ENCODE results near the gene CHST13.
"Not testable (repeated sequence)": the region's sequence is repeated elsewhere in the genome, so short reads cannot be mapped to it uniquely, and the experiment has no call there.

Gene CHST13

DNA sequence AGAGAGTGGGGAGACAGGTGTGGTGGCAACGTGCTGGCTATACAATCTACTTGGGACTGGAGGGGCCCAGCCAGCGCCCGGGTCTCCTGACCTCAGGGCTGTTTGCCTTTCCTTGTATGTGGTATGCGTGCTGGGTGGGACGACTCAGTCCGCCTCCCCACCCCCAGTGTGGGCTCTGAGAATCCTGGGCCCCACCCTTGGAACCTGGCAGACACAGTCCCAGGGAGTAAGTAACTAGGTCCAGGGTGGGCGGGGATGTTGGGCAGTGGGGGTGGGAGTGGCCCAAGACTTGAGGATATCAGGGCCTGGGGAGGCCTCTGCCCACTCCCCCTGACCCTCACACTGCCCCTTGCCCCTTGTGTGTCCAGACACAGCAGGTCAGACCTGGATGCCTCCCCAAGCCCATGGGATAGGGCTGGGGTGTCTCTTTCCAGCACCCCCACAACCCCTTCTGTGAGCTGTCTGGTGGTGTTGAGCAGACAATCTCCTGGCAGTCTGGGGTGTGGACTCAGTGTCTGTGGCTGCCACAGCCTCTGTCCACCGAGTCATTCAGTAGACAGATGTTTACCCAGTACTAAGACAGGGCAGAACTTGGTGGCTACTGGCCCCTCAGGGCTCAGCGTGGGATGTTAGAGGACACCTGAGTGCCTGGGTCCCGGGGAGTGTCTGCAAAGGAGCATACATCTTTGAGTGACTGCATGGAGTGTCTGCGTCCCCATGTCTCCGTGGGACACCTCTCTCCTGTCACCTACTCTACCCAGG, 1.3 kb downstream of the CHST13 start:
- no peak for DNase-seq (ENCODE audit: low read depth in 2 of 3, low spot score in 2 of 3)

DNA sequence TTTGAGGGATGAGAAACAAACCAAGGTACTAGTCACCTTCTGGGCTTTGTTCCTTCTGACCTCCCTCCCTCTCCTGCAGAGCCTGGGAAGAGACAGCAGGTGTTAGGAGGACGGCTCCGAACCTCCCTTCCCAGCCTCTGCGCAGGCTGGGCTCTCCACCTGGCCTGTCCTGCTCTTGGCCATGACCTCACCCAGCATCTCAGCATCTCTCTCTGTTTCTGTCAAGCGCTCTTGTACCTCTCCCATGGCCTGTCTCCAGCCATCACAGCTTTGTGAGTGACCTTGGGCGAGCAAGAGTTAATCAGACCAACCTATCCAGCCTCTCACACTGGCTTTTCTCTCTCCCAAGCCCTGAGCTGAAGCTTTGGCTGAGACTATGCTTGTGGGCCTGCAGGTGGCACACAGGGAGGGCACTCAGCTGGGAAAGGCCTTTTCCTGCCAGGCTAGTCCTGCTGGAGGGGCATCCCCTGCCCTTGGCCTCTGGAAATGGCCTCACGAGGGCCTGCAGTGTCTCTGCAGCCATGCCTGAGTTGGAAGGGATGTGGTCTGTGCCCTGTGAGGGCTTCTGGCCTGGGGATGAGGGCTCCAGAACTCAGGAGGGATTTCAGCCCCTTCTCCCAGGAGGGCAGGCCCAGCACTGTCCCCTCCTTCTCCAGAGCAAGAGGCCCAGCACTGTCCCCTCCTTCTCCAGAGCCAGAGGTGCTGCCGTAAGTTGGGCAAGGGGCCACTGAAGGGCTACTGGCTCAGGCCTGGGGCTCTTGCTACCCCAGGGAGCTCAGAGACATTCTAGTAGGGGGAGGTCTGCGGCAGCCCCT, 2.1 kb downstream of the CHST13 start:
- no peak for DNase-seq (ENCODE audit: low read depth in 2 of 3, low spot score in 2 of 3)

DNA sequence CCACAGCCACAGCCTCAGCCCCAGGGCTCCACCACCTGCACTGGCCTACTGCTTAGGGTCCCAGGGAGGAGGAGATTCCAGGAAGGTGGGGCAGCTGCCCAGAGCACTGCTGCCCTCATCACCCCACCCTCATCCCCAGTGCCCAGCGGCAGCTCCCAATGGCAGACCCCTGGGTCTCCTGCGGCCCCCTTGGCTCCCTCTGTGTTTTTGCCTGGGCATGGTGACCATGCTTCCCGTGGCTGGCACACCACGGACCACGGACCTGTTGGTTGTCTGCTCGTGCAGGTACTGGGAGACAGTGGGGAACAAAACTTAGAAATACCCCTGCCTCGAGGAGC, 2.7 kb downstream of the CHST13 start:
- no peak for DNase-seq (ENCODE audit: low read depth in 2 of 3, low spot score in 2 of 3)

DNA sequence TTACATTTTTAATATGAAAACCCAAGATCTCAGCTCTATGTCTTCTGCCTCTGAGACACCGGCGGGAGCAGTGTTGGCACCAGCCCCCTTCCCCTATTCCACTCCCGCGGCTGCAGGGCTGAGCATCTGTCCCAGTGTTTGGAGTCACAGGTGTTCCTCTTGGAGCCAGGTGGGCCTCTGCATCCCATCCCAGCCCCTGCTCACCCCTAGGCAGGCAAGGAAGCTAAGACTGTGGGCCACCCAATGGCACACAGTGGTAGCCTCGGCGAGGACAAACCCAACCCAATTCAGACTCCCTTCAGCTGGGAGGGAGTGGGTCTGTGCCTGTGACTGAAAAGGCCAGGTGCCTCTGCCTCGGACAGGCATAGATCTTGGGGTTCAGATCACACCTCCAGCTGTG, 3.1 kb downstream of the CHST13 start:
- DNase-seq (ENCODE audit: low read depth in 2 of 3, low spot score in 2 of 3): no peak

DNA sequence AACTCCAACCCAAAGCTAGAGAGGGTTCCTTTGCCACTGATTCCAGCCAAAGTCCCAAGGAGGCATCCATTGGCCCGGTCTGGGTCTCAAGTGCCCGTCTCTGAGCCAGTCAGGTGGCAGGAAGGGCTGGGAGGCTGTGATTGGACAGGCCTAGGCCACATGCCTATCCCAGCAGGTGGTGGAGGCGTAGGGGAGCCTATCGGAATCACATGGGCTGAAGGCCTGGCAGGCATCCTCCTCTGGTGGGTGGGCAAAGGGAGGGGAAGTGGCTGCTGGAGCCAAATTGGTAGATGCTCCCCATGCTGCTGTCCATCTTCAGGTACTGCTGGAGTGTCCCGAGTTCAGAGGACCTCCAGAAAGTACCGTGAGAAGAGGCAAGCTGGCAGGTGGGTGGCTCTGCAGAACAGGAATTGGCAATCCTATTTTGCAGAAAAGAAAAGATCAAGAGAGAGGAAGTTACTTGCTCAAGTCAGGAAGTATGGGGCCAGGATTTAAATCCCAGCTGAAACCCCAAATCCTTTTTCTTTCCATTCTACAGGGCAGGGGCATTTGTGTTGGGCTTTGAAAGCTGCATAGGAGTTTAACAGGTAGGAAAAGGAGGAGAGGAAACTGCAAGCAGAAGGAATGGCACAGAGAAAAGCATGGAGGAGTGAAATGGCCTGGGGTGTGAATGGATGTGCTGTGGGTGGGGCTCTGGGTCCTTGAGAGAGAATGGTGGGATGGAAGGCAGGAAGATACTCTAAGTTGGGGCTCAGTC, 3.7 kb downstream of the CHST13 start:
- DNase-seq (ENCODE audit: low read depth in 2 of 3, low spot score in 2 of 3): no peak

DNA sequence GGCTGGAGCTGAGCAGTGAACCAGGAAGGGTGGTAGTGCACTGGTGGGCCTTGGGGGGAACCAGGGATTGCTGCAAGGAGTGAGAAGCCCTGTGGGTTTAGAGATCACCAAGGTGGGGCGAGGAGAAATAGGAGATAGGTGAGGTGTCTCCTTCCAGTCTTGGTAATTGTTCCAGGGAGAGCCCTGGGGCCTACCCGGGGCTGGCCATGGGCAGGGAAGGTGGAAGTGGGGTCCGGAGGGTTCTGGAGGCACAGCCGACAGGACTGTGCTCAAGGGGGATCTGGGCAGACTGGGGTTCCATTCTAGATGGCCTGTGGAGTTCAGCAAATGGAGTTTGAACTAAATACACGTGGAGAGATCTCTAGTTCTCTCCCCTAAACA, 4.5 kb downstream of the CHST13 start:
- no peak for DNase-seq (ENCODE audit: low read depth in 2 of 3, low spot score in 2 of 3)

DNA sequence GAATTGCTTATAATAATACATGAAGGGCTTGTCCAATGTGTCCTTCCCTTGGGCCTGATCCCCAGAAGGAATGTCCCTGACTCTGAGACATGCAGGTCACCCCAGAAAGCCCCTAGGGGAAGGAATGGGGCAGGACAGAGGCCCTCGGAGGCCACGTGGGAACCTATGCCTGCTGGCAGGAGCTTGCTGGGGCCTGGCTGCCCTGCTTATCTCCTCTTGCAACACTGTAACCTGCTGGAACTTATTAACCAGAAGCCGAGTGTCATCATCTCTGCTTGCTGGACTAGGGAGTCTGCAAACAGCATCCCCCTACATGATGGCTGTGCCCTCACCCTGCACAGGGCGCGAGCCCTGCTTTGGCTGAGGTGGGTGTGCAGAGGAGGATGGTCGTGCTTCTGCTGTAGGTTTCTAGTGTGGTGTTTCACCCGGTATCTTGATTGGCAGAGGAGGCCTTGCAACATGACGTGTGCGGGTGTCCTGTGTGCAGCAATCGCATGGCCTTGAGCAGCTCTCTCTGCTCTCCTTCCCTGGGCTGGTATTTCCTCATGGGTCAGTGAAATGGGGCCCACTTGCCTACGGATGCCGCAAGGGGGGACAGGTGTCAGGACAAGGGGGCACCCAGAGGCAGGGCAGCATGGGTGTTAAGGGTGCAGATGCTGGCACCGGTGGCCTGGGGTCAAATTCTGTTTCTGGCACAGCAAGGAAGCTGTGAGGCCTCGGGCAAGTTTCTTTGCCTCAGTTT, 5.0 kb downstream of the CHST13 start:
- no peak for DNase-seq (ENCODE audit: low read depth in 2 of 3, low spot score in 2 of 3)

DNA sequence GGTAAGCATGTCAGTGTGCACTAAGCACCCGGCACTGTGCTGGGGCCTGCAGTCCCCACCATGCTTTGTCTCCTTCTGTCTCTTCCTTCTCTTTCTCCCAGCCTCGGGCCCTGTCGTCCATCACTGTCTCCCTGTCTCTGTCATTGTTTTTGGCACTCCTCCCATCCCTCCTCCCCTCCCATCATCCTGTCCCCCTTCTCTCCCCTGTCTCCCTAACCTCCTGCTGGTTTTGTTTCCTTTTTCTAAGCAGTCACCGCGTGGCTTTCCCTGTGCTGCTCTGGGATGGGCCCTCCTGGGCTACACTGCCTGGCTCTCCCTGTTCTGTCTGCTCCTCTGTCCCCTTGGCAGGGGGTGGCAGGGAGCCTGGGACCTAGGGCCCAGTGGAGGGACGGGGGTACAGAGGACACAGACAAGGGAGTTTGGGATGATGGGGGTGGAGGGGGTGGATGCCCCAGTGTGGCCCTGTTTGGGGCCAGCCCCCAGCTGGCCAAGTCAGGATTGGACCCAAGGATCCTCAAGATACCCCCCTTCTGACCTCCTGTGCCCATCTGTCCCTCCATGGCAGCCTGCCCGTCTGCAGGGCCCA, 5.7 kb downstream of the CHST13 start:
- DNase-seq (ENCODE audit: low read depth in 2 of 3, low spot score in 2 of 3): no peak

DNA sequence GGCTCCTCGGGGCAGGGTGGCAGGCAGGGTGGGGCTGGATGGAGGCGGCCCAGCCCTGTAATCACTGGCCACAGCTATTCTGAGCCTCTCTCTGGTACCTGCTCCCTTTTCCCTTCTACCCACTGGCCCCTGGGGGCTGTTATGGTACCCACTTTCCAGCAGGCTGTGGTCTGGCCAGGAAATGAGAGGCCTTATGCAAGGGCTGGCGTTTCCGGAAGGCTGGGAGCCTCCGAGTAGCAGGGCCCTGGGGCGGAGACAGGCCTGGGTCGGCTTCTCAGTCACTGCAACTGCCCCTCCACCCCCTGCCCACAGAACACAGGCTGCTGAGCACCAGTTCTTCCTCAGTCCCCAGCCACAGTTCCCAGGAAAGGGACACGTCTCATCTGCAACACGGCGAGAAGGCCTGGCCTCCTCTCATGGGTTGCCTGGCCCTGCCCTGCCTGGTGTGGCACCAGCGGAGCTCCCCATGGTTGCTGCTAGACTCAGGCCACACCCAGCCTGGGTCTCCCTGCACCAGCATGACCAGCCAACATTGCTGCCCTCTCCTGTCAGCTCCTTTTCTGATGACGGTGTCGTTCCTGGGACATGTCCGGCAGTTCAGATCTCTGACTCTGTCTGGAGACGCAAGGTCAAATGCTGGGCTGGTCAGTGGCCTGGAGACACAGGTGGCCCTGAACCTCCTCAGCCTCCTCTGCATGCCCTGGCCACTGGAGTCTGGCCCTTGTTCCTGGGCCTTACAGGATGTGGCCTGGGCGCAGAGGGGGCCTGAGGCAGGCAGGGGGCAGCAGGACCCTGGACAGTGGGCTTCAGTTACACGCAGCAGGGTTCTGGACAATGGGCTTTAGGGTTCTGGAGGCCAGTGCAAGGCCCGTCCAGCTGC, 6.5 kb downstream of the CHST13 start:
- no peak for DNase-seq (ENCODE audit: low read depth in 2 of 3, low spot score in 2 of 3)

DNA sequence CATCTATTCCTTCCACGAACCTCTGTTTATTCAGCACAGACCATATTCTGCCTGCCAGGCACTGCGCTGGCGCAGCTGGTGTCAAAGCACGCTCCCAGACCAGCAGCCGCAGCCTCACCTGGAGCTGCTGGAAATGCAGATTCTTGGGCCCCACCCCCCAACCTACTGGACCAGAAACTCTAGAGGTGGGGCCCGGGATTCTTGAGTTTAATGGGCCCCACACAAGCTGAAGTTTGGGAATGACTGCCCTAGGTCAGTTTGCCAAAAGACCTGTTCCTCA, 7.0 kb downstream of the CHST13 start:
- no peak for DNase-seq (ENCODE audit: low read depth in 2 of 3, low spot score in 2 of 3)

DNA sequence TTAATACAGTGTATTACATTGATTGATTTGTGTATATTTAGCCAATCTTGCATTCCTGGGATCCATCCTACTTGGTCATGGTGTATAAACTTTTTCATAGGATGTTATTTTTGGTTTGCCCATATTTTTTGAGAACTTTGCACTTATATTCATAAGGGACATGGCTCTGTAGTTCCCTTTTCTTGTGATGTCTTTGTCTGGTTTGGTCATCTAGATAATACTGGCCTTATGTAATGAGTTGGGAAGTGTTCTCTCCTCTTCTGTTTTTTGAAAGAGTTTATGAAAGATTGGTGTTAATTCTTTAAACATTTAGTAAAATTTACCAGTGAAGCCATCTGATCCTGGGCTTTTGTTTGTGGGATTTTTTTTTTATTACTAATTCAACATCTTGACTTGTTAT, 9.6 kb downstream of the CHST13 start:
- no peak for DNase-seq (ENCODE audit: low read depth in 2 of 3, low spot score in 2 of 3)

DNA sequence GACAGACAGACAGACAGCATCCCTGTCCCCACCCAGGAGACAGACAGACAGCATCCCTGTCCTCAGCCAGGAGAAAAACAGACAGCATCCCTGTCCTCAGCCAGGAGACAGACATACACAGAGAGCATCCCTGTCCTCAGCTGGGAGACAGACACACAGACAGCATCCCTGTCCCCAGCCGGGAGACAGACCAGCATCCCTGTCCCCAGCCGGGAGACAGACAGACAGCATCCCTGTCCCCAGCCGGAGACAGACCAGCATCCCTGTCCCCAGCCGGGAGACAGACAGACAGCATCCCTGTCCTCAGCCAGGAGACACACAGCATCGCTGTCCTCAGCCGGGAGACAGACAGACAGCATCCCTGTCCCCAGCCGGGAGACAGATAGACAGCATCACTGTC, 10.8 kb downstream of the CHST13 start:
- DNase-seq (ENCODE audit: low read depth in 2 of 3, low spot score in 2 of 3): not testable (repeated sequence)

DNA sequence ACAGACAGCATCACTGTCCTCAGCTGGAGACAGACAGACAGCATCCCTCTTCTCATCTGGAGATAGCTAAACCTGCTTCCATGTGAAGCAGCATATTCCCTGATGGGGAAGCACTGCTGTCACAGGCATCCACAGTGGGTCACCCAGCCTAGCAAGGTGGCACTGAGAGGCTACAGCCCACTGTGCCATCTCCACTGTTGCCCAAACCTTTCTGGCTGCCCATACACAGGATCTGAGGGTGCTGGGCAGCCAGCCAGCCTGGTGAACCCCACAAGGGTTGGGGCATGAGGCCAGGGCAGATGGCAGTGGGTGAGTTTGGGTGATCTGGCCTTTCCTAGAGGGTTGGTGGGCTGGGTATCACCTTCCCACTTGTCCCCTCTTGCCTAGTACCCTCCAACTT, 11.7 kb downstream of the CHST13 start:
- no peak for DNase-seq (ENCODE audit: low read depth in 2 of 3, low spot score in 2 of 3)

DNA sequence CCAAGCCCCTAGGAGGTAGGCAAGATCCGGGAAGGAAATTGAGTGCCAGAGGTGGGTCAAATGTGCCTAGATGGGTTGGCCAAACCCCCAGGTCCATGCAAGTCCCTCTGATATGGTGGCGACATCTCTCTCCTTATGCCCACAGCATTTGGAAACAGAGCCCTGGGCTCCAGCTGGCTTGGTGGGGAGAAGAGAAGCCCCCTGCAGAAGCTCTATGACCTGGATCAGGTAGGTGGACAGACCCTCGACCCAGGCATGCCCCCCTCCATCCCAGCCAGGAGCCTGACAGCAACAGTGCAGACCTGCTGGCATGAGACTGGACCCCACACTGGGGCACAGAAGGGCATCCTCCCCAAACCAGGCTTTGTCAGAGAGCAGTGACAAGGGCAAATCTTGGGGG, 12.2 kb downstream of the CHST13 start:
- no peak for DNase-seq (ENCODE audit: low read depth in 2 of 3, low spot score in 2 of 3)

DNA sequence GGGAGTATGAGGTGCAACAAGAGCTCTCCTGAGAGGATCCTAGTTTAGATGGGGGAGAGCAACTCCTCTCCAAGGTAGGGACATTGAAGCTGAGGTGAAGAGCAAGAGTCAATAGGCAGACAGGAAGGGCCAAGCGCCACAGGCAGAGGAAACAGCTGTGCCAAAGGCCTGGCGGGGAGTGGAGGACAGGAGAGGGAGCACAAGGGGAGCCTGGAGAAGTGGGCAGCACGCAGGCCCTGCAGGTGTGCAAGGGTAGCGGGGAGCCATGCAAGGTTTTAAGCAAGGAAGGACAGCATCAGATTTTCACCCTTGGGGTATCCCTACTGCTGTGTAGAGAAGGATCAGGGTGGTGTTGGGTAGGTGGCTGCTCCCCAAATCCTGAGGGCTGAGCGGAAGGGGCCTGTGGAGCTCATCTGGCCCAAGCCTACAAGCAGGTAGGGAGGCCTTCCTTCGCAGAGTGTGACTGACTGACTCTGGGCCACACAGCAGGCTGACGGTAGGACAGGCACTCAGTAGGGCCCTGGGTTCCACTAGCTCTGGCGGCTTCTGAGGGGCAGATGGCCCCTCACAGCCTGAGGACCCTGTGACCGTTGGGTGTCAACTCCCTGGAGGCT, 13.3 kb downstream of the CHST13 start:
- no peak for DNase-seq (ENCODE audit: low read depth in 2 of 3, low spot score in 2 of 3)

DNA sequence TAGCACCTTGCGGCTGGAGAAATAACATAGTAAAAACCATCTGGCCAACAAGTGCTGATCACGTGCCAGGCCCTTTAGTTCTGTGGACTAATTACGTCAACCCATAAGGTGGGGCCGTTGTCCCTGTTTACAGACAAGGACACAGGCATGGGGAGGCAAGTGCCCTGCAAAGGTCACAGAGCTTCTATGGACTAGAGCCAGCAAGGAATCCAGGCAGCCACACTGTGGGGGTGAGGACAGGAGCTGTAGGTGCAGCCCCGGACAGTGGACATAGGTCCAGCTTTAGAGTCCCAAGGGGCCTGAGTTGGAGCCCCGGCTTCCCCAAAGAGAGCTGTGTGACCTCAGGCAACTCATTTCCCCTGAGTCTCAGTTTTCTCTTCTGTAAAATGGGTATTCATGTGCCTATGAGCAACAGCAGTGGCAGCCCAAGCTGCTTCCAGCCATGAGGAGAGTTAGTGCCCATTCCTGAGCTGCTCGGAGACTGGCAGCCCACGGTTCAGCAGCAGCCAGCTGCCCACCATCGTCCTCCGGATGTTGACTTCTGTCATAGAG, 13.9 kb downstream of the CHST13 start:
- DNase-seq (ENCODE audit: low read depth in 2 of 3, low spot score in 2 of 3): no peak

DNA sequence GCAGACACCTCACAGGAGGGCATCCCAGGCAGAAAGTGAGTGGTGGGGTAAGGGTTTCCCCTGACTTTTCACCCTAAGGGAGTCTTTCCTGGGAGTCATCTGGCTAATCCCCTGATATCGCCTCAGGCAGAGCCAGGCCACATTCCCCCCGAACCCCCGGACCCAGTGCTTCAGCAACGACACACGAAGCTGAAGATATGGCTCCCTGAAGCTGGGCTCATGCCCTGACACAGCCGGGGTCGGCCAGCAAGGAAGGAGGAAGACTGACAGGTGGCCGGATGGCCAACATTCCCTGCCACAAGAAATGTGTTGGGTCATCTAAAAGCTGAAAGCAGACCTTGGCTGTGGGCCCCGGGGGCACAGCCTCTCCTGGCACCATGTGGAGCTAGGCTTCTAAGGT, 14.4 kb downstream of the CHST13 start:
- no peak for DNase-seq (ENCODE audit: low read depth in 2 of 3, low spot score in 2 of 3)

DNA sequence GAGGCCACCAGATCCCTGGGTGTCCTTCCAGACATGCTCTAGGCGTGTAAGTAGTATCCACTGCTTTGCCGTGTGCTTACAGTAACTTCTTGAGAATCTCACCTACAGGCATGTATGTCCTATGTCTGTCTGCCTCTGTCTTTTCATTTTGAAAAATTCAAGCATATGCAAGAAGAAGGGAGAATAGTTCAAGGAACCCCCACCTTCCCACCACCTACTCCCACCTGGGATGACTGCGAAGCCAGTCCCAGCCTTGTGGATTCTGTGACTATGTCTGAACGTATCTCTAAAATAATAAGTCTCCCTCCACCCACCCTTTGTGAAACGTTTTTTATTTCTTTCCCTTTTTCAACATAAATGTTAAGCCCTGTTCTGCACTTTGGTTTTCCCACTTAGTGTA, 15.0 kb downstream of the CHST13 start:
- no peak for DNase-seq (ENCODE audit: low read depth in 2 of 3, low spot score in 2 of 3)

DNA sequence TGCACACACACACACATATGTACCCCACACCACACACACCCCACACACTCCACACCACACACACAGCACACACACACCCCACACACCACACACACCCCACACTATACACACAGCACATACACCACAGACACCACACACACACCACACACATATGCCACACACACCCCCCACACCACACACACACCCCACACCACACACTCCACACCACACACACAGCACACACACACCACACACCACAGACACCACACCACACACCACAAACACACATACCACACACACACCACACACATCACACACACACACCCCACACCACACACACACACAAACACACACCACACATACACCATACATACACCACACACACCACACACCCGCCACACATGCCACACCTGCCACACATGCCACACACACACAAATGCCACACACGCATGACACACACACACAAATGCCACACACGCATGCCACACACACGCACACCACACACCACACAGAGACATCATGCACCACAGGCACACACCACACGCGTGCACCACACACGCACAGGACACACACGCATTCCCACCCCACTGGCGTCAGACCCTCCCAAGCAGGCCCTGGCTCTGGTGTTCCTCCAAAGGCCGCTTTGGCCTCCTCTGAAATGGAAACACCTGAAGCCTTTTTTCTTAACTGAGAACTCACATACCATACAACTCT, 15.7 kb downstream of the CHST13 start:
- DNase-seq (ENCODE audit: low read depth in 2 of 3, low spot score in 2 of 3): no peak

Data from activated CD8-positive, alpha-beta memory T cell treated with anti-CD3 and anti-CD28 coated beads for 48 hours (primary cell).